ENCODE measurements around the gene TMEM135.
A peak's percentile ranks its signal among the peaks of the same experiment; 100 is the strongest.

TMEM135 gene

DNA sequence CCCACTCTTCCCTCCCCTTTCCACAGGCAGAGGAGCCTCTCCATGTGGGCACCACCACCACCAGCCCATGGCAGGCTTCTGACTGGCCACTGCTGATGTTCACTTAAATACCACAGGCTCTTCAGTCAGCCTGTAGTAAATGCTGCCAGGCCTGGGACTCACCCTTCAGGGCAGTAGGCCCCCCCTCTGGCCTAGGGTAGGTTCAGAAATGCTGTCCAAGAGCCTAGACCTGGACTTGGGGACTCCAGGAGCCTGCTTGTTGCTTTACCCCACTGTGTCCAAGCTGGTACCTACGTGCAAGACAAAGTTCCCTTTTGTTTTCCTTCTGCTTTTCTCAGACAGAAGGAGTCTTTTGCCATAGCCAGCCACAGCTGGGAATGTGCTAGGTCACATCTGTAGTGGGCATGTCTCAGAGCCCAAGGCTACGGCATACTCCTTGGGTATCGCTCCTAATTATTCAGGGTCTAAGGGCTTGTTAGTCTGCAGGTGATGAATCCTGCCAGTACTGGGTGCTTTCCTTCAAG, 38.6 kb downstream of the TMEM135 start:
- DNase-seq (ENCODE audit: low read depth) = no peak
- no peak overlapping the region for H3K4me3 ChIP-seq (ENCODE audit: low read depth, low read length)
- TF ChIP-seq, protein P1, sequence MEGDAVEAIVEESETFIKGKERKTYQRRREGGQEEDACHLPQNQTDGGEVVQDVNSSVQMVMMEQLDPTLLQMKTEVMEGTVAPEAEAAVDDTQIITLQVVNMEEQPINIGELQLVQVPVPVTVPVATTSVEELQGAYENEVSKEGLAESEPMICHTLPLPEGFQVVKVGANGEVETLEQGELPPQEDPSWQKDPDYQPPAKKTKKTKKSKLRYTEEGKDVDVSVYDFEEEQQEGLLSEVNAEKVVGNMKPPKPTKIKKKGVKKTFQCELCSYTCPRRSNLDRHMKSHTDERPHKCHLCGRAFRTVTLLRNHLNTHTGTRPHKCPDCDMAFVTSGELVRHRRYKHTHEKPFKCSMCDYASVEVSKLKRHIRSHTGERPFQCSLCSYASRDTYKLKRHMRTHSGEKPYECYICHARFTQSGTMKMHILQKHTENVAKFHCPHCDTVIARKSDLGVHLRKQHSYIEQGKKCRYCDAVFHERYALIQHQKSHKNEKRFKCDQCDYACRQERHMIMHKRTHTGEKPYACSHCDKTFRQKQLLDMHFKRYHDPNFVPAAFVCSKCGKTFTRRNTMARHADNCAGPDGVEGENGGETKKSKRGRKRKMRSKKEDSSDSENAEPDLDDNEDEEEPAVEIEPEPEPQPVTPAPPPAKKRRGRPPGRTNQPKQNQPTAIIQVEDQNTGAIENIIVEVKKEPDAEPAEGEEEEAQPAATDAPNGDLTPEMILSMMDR (conservative IDR thresholded peaks at IDR 0.05; ENCODE audit: low read depth, low read length) = no peak

DNA sequence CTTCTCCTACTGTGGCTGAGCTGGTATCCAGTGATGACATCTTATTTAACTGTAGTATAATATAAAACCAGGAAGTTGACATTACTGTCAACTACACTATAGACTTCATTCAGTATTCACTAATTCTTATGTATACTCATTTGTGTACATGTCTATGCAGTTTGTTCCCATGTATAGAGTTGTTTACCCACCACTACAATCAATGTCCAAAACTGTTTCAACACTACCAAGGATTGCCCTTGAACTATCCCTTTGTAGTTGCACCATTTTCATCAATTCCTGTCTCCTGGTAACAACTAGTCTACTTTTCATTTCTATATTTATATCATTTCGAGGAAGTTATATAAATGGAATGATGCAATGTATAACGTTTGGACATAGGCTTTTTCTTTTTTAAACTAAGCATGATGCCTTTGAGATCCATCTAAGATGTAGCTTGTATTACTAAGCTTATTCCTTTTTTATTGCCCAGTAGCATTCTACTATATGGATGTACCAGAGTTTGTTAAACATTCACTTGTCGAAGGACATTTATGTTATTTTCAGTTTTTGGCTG, 39.2 kb downstream of the TMEM135 start:
- H3K4me3 ChIP-seq (ENCODE audit: low read depth, low read length) = no peak overlapping the region
- TF ChIP-seq, protein P1 (conservative IDR thresholded peaks at IDR 0.05; ENCODE audit: low read depth, low read length) = no peak
- DNase-seq (ENCODE audit: low read depth) = no peak

DNA sequence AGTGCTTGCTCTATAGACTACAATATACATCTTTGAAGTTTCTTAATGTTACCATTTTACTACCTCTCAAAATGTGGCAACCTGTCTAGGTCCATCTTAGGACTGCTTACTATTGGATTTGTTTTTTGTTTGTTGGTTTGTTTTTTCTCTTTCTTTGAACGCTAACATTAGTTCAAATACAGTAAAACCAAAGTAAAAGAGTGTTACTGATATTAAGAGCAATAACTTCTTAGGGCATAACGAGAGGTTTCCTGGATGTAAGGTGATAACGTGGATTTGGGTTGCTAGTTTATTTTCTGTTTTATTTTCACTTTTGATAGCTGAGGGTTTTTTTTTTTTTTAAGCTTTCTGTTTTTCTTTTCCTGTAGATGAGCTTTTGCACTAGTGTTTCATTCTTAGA, 43.6 kb downstream of the TMEM135 start:
- peak overlapping the region; percentile 13 for H3K4me3 ChIP-seq (ENCODE audit: low read depth, low read length)
- no peak for DNase-seq (ENCODE audit: low read depth)
- TF ChIP-seq, protein P1 (conservative IDR thresholded peaks at IDR 0.05; ENCODE audit: low read depth, low read length) = no peak

DNA sequence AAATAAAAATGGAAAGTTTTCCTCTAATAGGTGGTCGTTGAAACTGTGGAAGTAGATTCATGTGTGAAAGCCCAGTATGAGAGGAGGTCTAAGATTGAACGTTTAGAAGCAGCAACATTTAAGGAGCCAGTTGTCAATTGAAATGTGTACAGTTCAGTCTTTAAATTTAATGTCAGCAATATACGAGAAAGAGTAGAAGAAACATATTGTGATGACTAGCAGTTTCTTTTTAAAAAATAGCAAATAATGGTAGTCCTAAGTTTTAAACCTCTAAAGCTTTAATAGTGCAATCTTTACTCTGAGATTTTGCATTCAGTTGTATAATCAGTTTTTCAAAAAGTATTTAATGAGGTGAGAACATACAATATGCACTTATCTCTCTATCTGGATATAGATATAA, 44.9 kb downstream of the TMEM135 start:
- DNase-seq (ENCODE audit: low read depth) = no peak
- TF ChIP-seq, protein P1 (conservative IDR thresholded peaks at IDR 0.05; ENCODE audit: low read depth, low read length) = no peak
- no peak overlapping the region for H3K4me3 ChIP-seq (ENCODE audit: low read depth, low read length)

DNA sequence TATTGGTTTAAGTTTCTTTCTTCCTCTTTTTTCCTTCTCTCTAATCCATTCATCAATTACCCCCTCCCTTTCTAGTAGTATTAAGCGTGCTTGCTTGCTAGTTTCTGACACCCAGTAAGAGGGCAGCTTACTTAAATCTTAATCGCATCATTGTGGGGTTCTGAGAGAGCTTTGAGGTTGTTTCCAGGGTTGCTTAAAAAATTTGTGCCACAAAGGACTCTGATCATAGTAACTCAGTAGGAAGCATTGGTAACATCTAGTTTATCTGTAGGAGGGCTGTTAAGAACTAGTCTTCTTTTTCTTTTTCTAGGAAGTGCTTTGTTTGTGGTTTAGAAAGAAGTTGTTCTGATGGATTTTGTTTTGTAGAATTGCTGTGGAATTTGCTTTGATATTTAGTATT, 45.3 kb downstream of the TMEM135 start:
- TF ChIP-seq, protein P1 (conservative IDR thresholded peaks at IDR 0.05; ENCODE audit: low read depth, low read length) = no peak
- peak; percentile 2 for DNase-seq (ENCODE audit: low read depth)
- H3K4me3 ChIP-seq (ENCODE audit: low read depth, low read length) = no peak overlapping the region

DNA sequence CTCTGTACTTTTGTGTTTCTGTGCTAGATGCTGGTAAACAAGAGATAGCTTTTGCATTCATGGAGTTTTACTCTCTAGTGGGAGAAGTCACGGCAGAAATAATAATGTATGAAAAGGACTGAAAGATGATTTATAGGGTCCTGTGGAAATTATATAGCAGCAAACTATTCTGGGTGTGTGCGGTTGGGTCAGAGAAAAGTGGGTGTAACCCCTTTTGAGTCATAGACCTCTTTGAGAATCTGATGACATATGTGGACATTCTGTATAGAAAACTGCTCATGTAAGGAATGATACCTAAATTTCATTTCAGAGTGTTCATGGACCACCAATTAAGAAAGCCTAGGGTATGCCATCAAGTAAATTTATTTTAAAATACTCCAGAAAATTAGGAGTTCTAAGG, 54.4 kb downstream of the TMEM135 start:
- TF ChIP-seq, protein P1 (conservative IDR thresholded peaks at IDR 0.05; ENCODE audit: low read depth, low read length) = no peak
- no peak overlapping the region for H3K4me3 ChIP-seq (ENCODE audit: low read depth, low read length)
- no peak for DNase-seq (ENCODE audit: low read depth)

DNA sequence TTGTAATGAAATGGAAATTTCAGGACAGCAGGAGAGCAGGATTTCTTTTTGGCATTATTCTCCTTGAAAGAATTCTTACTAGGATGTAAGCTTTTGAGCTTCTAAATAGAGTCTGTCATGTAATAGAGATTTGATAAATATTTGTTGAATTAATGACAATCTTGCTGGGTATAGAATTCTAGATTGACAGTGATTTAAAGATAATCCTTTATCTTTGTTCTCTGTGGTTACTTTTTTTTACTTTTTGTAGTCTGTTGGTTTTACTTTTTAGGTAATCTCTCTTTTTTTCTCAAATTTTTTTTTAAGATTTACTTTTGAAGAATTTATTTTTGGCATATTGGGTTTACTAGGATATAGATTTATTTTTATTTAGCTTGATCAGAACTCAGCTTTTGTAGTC, 54.8 kb downstream of the TMEM135 start:
- H3K4me3 ChIP-seq (ENCODE audit: low read depth, low read length) = no peak overlapping the region
- TF ChIP-seq, protein P1 (conservative IDR thresholded peaks at IDR 0.05; ENCODE audit: low read depth, low read length) = no peak
- no peak for DNase-seq (ENCODE audit: low read depth)

All from choroid plexus epithelial cell (primary cell).